Measurements from ENCODE around the gene LHX2.

GRCh38 chr9:123996731-123997421 is 14.7 kb upstream of the LHX2 start:
- TF ChIP-seq ZNF274 (IDR thresholded peaks at IDR 0.05; ENCODE audit: low read depth, low read length) (no peak), YY1 (IDR thresholded peaks at IDR 0.05; ENCODE audit: insufficient read depth, insufficient read length) (no peak)
